SKM-1 (cell line): Measurements from ENCODE around the gene C17orf78.
"Not testable (repeated sequence)": the region's sequence is repeated elsewhere in the genome, so short reads cannot be mapped to it uniquely, and the experiment has no call there.

Experiments
- DNase-seq: peaks from one replicate; lab custom pipeline; 2025; ENCODE audit not compliant: unreplicated experiment; lab: John Stamatoyannopoulos, UW

Gene C17orf78

GRCh38 chr17:37375706-37376105 lies at the start of gene C17orf78:
Gene C17orf78 (plus strand): TSS chr17:37375985. CDS start chr17:37376093, 108 bp downstream.
- no peak for DNase-seq

GRCh38 chr17:37327341-37328090 lies 48.3 kb upstream of the C17orf78 start:
- no peak for DNase-seq

GRCh38 chr17:37338847-37339246 lies 36.9 kb upstream of the C17orf78 start:
- DNase-seq: no peak

- no peak for DNase-seq
Measured at GRCh38 chr17:37339321-37339720, 36.5 kb upstream of the C17orf78 start.

GRCh38 chr17:37340804-37341203 lies 35.0 kb upstream of the C17orf78 start:
- DNase-seq: no peak

DNA sequence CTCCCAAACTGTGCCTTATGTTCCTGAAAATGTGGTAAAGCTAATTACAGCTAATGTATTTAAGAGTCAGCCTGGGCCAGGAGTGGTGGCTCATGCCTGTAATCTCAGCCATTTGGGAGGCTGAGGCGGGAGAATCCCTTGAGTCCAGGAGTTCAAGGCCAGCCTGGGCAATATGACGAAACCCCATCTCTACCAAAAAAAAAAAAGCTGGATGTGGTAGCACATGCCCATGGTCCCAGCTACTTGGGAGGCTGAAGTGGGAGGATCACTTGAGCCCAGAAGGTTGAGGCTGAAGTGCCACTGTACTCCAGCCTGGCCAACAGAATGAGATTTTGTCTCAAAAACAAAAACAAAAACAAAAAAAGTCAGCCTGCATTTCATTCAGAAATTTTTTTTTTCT lies 33.2 kb upstream of the C17orf78 start:
- no peak for DNase-seq

GRCh38 chr17:37344519-37344918 lies 31.3 kb upstream of the C17orf78 start:
- no peak for DNase-seq

- not testable (repeated sequence) for DNase-seq
Measured at GRCh38 chr17:37346863-37347402, 28.9 kb upstream of the C17orf78 start.

- not testable (repeated sequence) for DNase-seq
Measured at GRCh38 chr17:37356796-37357569, 18.8 kb upstream of the C17orf78 start.

- no peak for DNase-seq
Measured at GRCh38 chr17:37358098-37358829, 17.5 kb upstream of the C17orf78 start.

GRCh38 chr17:37358830-37359681 lies 16.7 kb upstream of the C17orf78 start:
- peak; percentile 90 for DNase-seq

DNA sequence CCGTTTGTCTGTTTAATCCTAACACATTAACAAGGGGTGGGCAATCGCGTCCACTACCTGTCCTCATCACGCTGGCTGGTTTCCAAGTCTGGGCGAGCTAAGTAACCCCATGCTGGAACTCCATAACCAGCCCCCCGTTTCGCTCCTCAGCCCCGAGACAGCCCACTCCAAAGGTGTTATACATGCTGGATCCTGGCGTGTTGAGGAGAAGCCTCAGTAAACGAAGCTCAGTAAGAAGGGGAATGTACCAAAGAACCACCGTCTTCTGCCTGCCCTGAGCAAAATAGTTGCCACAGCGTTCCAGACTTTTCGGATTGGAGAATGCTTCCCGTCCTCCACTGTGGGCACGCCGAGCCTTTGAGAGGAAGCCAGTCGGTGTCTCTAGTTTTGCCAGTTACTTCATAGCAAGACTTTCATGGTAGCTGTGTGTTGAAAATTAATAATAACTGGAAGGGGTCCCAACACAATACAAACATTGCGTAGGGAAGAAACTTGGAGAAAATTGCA lies 16.1 kb upstream of the C17orf78 start:
- DNase-seq: no peak

DNA sequence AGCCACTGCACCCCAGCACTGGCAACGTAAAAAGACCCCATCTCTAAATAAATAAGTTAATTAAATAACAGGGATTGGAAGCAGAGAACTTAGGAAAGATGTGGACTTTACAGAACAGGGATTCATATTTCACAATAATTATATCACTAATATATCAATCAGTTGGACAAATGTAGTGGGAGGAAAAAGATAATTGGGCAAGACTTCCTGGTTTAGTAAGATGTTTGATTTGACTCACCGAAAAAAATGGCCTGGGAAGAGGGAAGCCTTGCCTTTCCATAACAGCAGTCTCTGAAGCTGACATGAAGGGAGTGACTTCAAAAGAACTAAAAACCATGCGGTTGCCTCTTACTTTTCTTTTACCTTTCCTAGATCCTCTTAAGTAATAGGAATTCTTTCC lies 15.2 kb upstream of the C17orf78 start:
- no peak for DNase-seq

DNA sequence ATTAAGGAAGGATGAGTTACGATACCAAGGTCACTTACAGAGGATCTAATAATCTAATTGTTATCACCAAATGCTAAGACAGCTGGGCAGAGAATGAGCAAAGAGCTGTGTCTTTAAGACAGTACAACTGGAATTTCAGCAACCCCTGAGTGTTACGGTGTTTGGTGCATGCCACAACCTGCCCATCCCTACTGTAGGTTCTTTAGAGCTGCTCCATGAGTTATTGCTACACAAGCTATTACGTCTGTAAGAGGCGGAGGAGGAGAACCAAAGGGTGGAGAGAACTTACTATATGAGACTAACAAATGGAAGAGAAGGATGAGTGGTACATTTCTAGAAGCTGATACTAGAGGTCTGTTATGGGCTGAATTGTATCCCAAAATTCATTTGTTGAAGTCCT lies 14.2 kb upstream of the C17orf78 start:
- DNase-seq: no peak

DNA sequence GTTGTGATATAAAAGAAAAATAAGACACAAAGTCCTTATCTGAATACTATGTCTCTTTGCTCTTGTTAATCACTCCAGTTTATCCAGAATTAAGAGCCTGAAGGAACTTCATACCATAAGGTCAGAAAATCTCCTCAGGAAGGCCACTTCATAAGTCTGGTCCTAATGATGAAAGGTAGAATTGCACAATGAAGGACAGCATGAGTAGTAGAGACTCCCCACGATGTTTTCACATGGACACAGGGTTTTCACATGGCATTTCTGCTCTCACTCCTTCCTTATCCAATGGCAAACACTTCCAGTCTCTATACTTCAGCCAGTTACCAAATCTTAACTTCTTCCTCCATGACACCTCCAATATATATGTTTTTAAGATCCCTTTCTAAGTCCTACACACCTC lies 10.2 kb upstream of the C17orf78 start:
- DNase-seq: no peak

- no peak for DNase-seq
Measured at GRCh38 chr17:37368577-37368976, 7.2 kb upstream of the C17orf78 start.

GRCh38 chr17:37373530-37374159 lies 2.1 kb upstream of the C17orf78 start:
- DNase-seq: peak; percentile 84

DNA sequence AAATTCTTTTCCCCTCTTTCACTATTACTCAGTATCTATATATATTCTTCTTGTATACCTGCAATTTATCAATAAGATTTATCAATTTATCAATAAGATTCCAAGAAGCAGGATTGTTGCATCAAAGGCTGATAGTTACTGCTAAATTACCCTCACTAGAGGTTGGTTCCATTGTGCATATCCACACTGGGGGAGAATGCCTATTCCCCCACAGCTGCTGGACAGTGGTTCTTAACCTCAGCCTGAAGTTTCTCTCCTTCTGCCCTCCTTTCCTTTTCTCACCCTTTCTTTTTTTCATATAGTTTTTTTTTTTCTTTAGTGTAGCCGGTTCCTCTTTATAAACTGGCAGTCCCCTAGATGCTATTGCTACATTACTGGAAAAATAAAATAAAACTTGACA lies 6.3 kb downstream of the C17orf78 start:
- DNase-seq: no peak

GRCh38 chr17:37384560-37385149 lies 8.9 kb downstream of the C17orf78 start:
- no peak for DNase-seq
